SK-N-SH treated with all-trans-retinoic acid at 6 μM for 48 hours (cell line): ENCODE measurements around the gene ACE.

ENCODE experiments used
- ATAC-seq: fragments of 200-7000 bp; cut with Tn5 transposase; 3 replicates; pipeline ENCODE4 v1.9.1; 2020; ENCODE audit warnings: mild to moderate bottlenecking, moderate library complexity
- ARNTL ChIP-seq: fragments of 450-650 bp; formaldehyde crosslinking; IDR thresholded peaks from 2 replicates; pipeline ENCODE4 v1.5.0; 2020; ENCODE audit warnings: low read depth, mild to moderate bottlenecking, moderate library complexity, borderline replicate concordance
- BACH2 ChIP-seq: fragments of 250-450 bp; sonication (Bioruptor Pico); IDR thresholded peaks from 2 replicates; pipeline ENCODE4 v1.9.0; 2021; ENCODE audit warnings: mild to moderate bottlenecking, borderline replicate concordance
- CREB5 ChIP-seq: fragments of 250-450 bp; sonication (Bioruptor Pico); IDR thresholded peaks from 2 replicates; pipeline ENCODE4 v1.5.1; 2020; ENCODE audit warnings: low read depth, mild to moderate bottlenecking, moderate library complexity
- CSRNP3 ChIP-seq: fragments of 250-450 bp; sonication (Bioruptor Pico); IDR thresholded peaks from 2 replicates; pipeline ENCODE4 v1.5.1; 2021; ENCODE audit warnings: mild to moderate bottlenecking, moderate library complexity
- ESRRG ChIP-seq: fragments of 250-450 bp; sonication (Bioruptor Pico); IDR thresholded peaks from 2 replicates; pipeline ENCODE4 v1.6.1; 2021; ENCODE audit warnings: mild to moderate bottlenecking
- GLIS3 ChIP-seq: fragments of 250-450 bp; sonication (Bioruptor Pico); IDR thresholded peaks from 2 replicates; pipeline ENCODE4 v1.5.0; 2020; ENCODE audit warnings: mild to moderate bottlenecking, moderate library complexity
- ISL1 ChIP-seq: fragments of 250-450 bp; sonication (Bioruptor Pico); IDR thresholded peaks from 2 replicates; pipeline ENCODE4 v2.1.2; 2022; ENCODE audit warnings: mild to moderate bottlenecking, moderate library complexity
- OSR1 ChIP-seq: fragments of 250-450 bp; sonication (Bioruptor Pico); IDR thresholded peaks from 2 replicates; pipeline ENCODE4 v1.8.0; 2022; ENCODE audit warnings: moderate library complexity, mild to moderate bottlenecking, inconsistent platforms
- PATZ1 ChIP-seq: fragments of 250-450 bp; sonication (Bioruptor Pico); IDR thresholded peaks from 2 replicates; pipeline ENCODE4 v1.8.0; 2020; ENCODE audit warnings: mild to moderate bottlenecking, moderate library complexity, borderline replicate concordance
- SNAI2 ChIP-seq: fragments of 250-450 bp; sonication (Bioruptor Pico); IDR thresholded peaks from 2 replicates; pipeline ENCODE4 v1.5.0; 2020; ENCODE audit warnings: mild to moderate bottlenecking, moderate library complexity
- ZC3H10 ChIP-seq: fragments of 250-450 bp; sonication (Bioruptor Pico); IDR thresholded peaks from 2 replicates; pipeline ENCODE4 v1.5.1; 2021; ENCODE audit warnings: mild to moderate bottlenecking, moderate library complexity
- ZFP30 ChIP-seq: fragments of 450-650 bp; formaldehyde crosslinking; IDR thresholded peaks from 2 replicates; pipeline ENCODE4 v1.5.0; 2022; ENCODE audit warnings: mild to moderate bottlenecking, moderate library complexity
- ZNF565 ChIP-seq: fragments of 450-650 bp; formaldehyde crosslinking; conservative IDR thresholded peaks from 2 replicates; pipeline ENCODE4 v1.5.0; 2020; ENCODE audit warnings: low read depth, mild to moderate bottlenecking, moderate library complexity
- ZNF8 ChIP-seq: fragments of 450-650 bp; formaldehyde crosslinking; IDR thresholded peaks from 2 replicates; pipeline ENCODE4 v1.5.0; 2020; ENCODE audit warnings: mild to moderate bottlenecking, moderate library complexity
- TF ChIP-seq, protein P1 (sequence below): fragments of 250-450 bp; sonication (Bioruptor Pico); IDR thresholded peaks from 2 replicates; pipeline ENCODE4 v1.5.0; 2020; ENCODE audit warnings: mild to moderate bottlenecking, moderate library complexity
- TF ChIP-seq, protein P2 (sequence below): fragments of 250-450 bp; sonication (Bioruptor Pico); IDR thresholded peaks from 2 replicates; pipeline ENCODE4 v1.8.0; 2021; ENCODE audit warnings: low read depth, mild to moderate bottlenecking, moderate library complexity, borderline replicate concordance

The ACE gene

DNA sequence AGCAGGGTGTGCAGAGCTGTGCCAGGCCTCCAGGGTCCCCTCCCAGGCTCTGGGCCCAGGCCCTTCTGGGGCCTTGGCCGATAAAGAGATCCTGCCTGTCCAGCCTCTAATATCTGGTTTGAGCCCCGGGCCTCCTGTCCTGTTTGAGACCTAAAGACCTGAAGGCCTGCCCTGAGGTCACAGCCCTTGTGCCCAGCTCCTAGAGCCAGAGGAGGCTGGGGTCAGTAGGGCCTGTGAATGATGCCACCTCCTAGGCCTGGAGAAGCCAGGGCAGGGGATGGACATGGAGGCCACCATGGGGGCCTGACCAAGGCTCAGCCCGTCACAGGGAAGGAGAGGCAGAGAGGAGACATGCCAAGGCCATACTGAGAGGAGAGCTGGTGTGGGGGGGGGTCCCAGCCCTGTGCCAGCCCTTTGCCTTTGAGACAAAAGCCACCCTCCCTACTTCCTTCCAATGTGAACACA, 53.7 kb downstream of the ACE start (continued):
- TF ChIP-seq CSRNP3: no peak
- TF ChIP-seq SNAI2 (CRISPR knock-in tag): no peak
- TF ChIP-seq ZNF8 (CRISPR knock-in tag): no peak
- TF ChIP-seq, all 23 proteins: peak for 0

DNA sequence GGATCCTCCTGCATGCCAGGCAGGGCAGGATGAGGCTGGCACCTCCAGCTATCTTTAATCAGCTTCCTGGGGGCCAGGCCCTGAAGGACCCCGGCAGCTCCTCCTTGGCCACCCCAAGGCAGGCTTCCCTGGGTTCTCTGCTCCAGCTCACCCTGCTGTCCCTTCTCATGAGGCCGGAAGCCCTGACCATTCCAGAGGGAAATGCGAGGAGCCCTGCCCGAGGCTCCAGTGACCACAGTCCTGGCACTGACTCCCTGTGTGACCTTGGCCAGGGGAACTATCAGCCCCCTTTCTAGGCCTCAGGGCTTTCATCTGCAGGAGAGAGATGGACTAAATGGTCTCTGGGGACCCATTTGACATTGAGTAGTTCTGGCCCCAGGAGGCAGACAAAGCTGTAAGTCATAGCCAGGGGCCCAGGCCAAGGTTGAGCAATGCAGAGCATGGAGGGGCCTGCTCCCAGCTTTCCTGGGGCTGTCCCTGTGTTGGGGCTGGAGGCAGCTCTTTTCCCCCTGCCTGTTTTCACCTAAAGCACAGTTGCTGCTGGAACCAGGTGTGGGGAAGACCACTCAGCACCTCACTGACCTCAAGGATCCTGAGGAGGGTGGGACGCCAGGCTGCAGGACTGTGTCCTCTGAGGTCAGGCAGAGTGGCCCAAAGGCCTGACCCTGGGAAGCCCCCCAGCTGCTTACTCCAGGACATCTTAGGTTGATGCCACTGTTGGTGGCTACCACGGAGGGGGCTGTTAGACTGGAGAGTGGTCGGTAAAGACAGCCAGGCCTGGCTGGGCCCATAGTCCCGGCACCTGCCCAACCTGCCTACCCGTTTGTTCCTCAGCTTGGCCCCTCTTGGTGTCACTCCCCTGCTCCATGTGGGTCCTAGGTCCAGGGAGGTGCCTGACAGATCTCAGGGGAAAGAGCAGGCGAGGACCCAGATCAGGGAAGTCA, 54.4 kb downstream of the ACE start:
- TF ChIP-seq ARNTL (CRISPR knock-in tag) (no peak), ISL1 (CRISPR knock-in tag) (no peak)
- TF ChIP-seq, protein P1, sequence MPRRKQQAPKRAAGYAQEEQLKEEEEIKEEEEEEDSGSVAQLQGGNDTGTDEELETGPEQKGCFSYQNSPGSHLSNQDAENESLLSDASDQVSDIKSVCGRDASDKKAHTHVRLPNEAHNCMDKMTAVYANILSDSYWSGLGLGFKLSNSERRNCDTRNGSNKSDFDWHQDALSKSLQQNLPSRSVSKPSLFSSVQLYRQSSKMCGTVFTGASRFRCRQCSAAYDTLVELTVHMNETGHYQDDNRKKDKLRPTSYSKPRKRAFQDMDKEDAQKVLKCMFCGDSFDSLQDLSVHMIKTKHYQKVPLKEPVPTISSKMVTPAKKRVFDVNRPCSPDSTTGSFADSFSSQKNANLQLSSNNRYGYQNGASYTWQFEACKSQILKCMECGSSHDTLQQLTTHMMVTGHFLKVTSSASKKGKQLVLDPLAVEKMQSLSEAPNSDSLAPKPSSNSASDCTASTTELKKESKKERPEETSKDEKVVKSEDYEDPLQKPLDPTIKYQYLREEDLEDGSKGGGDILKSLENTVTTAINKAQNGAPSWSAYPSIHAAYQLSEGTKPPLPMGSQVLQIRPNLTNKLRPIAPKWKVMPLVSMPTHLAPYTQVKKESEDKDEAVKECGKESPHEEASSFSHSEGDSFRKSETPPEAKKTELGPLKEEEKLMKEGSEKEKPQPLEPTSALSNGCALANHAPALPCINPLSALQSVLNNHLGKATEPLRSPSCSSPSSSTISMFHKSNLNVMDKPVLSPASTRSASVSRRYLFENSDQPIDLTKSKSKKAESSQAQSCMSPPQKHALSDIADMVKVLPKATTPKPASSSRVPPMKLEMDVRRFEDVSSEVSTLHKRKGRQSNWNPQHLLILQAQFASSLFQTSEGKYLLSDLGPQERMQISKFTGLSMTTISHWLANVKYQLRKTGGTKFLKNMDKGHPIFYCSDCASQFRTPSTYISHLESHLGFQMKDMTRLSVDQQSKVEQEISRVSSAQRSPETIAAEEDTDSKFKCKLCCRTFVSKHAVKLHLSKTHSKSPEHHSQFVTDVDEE (CRISPR knock-in tag): no peak
- TF ChIP-seq, all 23 proteins: peak for 0
- ATAC-seq: no peak

GRCh38 chr17:63533433-63534077, 56.7 kb downstream of the ACE start:
- TF ChIP-seq PATZ1 (CRISPR knock-in tag) (no peak), ISL1 (CRISPR knock-in tag) (no peak), ZC3H10 (CRISPR knock-in tag) (no peak), ESRRG (no peak), CREB5 (CRISPR knock-in tag) (no peak), SNAI2 (CRISPR knock-in tag) (no peak), CSRNP3 (no peak), ZNF8 (CRISPR knock-in tag) (no peak), OSR1 (CRISPR knock-in tag) (no peak), BACH2 (CRISPR knock-in tag) (no peak), ZNF565 (CRISPR knock-in tag) (no peak), ZFP30 (no peak), GLIS3 (CRISPR knock-in tag) (no peak)
- TF ChIP-seq, protein P1 (CRISPR knock-in tag): no peak
- TF ChIP-seq, protein P2, sequence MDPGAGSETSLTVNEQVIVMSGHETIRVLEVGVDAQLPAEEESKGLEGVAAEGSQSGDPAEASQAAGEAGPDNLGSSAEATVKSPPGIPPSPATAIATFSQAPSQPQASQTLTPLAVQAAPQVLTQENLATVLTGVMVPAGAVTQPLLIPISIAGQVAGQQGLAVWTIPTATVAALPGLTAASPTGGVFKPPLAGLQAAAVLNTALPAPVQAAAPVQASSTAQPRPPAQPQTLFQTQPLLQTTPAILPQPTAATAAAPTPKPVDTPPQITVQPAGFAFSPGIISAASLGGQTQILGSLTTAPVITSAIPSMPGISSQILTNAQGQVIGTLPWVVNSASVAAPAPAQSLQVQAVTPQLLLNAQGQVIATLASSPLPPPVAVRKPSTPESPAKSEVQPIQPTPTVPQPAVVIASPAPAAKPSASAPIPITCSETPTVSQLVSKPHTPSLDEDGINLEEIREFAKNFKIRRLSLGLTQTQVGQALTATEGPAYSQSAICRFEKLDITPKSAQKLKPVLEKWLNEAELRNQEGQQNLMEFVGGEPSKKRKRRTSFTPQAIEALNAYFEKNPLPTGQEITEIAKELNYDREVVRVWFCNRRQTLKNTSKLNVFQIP (CRISPR knock-in tag): no peak
- no peak for ATAC-seq
